Stimulated activated naive CD8-positive, alpha-beta T cell treated with anti-CD3 and anti-CD28 coated beads, Interleukin-15, Interleukin-2, amounts not matched to agents 100 U/mL and 50 U/mL, for 24 hours (primary cell): ENCODE data around the gene RMC1.
"Not testable (repeated sequence)": the region's sequence is repeated elsewhere in the genome, so short reads cannot be mapped to it uniquely, and the experiment has no call there.

ENCODE experiments used
- ATAC-seq: fragments of 150-1000 bp; cut with Tn5 transposase; one replicate; pipeline ENCODE4 v1.10.0; 2021
- DNase-seq: peaks from one replicate; pipeline ENCODE4 v3.0.0; 2021

RMC1 gene

DNA sequence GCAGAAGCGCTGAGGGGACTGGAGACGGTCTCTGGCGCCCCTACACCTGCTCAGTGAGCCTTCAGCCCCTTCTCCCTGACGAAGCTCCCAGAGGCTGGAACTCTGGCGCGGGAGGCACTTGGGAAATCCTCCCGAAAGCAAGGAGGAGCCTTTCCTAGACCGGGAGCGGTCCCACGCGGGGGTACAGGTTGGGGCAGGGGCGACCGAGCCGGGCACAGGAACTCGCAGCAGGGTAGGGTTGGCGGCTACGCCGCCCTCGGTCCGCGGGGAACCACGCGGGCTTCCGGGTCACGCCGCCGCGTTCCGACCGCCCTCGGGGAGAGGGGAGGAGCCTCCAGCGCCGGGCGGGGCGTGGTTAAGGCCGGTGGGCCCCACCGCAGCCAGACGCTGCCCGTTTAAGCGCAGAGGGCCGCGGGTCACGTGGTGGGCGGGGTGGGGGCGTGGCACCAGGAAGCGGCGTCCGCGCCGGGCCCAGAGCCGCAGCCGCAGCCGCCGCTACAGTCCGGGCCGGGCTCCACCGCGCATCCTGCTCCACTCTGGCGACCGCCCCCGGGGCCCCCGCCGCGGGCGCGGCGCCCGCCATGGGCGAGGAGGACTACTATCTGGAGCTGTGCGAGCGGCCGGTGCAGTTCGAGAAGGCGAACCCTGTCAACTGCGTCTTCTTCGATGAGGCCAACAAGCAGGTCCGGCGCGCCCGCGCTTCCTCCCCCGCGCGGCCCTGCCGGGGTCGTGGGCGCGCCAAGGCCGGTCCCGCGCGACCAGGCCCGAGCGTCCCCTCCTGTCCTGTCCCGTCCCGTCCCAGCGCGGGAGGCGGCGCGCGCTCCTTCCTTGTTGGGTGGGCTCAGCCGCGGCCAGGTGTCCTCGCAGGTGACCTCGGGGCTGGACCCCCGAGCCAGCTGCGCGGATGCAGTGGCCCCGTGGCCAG lies at the start of gene RMC1:
Gene RMC1, plus strand, starts transcription at position 474 of the 925 bp plus-strand sequence. Its CDS starts 108 bp downstream, at position 582.
- DNase-seq (peak; percentile 100), ATAC-seq (peak; percentile 95)

DNA sequence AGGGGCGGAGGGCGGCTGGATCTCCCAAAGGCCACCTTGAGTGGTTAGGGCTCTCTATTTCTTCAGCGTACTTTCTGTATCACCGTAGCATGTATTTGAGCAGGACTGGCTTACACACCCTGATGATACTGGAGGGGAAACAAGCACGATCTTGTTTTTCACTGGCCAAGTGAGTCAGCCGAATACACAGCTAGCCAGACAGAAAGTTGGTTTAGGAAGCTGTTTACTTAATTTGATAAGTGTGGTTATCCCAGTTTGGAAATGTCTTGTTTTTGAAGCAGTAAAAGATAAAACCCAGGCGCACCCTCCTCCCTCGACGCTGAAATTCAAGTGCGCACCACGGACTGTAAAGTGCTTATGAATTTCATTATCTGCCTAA lies 49.6 kb upstream of the RMC1 start:
- ATAC-seq: peak; percentile 4
- no peak for DNase-seq

GRCh38 chr18:23456835-23457234 lies 46.5 kb upstream of the RMC1 start:
- no peak for DNase-seq
- no peak for ATAC-seq

DNA sequence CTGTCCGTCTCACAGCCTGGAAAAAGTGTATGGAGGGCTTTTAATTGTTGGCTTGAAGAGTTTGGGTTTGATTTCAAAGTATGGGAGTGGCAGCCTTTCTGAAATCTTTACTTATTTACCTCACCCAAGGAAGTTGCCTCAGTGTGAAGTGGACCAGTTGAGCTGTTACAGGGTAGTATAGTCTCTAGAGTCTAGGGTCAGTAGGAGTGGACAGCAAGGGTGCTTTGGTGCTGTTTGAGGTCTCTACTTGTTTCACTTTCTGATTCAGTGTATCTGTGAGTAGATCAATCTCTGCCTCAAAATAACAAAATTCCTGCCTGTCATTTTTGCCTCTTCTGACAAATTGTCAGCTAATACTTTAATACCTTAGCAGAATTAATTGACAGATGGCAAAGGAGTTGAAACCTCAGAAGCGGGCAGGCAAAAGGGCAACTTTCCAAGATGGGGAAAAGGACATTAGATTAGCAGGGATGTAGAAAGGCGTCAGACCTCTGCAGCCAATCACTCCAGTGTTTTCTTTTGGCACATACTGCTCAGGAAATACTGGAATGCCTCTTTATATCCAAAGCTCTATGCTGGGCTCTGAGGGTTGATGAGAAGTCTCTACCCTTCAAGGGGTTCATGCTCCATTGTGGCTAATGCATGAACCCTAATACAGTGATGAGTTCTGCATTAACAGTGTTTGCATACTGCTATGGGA lies 44.3 kb upstream of the RMC1 start:
- ATAC-seq: no peak

DNA sequence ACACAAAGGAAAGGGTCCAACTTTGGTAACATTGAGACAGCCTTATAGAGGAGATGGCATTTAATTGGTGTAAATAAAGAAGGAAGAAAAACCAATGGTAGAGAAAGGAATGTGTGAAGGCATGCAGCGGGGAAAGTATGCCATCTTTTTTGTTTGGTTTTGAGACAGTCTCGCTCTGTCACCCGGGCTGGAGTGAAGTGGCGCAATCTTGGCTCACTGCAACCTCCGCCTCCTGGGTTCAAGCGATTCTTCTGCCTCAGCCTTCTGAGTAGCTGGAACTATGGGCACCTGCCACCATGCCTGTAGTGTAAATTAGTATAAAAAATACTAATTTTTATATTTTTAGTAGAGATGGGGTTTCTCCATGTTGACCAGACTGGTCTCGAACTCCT lies 43.8 kb upstream of the RMC1 start:
- ATAC-seq (no peak), DNase-seq (no peak)

More for the DNA sequence above, 44.3 kb upstream of the RMC1 start:
- DNase-seq: no peak

GRCh38 chr18:23460285-23461273 lies 42.7 kb upstream of the RMC1 start:
- DNase-seq (no peak), ATAC-seq (no peak)

DNA sequence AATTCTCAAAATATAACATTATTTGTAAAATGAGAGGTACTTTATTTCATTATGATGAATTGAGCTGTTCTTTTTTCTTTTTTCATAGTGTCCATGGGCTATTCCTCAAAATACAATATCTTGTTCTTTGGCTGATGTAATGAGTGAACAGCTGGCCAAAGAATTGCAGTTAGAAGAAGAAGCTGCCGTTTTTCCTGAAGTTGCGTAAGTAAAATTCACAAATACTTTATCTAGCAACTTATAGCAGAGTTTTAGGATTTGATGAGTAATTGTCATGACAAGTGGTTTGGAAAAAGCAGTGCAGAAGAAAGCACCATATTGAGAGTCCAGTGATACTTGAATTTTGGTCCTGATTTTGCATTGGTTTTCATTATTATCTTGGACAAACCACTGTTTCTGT lies 40.4 kb upstream of the RMC1 start:
- ATAC-seq: no peak

GRCh38 chr18:23468753-23469459 lies 34.4 kb upstream of the RMC1 start:
- ATAC-seq (no peak), DNase-seq (no peak)

More for the DNA sequence above, 40.4 kb upstream of the RMC1 start:
- DNase-seq: no peak

DNA sequence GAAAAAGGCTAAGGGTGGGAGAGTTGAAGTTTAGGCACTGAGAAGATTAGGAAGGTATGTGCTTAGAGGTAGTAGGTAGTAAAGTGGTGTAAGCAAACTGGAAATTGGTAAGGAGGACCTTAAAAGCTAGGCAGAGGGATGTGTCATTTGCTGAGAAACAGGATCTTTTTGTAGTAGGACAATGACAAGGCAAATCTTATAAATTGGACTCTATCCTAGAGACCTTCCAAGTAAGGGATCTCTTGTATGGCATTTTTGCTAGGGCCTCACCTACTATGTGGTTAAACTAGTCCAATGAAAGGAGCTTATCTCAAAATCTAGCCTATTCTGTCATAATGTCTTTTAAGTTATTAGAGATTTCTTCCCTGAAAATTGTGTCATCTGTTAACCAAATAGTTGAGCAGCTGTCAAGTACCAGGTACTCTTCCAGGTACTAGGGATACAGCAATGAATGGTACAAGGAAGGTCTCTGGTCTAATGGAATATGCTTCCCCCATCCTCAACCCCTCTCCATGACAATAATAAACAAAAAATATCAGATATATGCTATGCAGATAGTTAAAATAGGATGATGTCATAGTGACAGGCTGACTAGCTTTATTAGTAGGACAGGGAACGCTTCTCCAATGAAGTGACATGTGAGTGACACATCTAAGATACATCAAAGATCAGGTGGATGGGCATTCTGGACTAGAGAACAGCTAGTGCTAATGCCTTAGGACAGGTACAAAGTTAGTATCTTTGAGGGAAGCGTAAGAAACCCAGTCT lies 32.5 kb upstream of the RMC1 start:
- no peak for ATAC-seq

DNA sequence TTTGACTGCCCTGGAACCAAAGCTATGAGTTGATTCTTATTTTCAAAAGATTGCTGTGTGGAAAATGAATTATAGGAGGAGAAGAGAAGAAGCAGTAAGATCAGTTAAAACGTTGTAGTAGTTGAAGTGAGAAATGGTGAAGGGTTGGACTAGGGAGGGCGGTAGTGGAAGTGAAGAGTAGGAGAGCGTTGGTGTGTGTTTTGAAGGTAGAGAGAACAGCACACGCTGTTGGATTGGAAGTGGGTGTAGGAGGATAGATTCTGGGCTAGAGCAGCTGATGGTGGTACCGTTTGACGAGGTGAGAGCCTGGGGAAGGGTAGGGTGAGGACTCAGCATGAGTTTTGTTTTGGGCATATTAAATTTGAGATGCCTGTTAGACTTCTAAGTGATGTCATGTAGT lies 31.8 kb upstream of the RMC1 start:
- ATAC-seq (no peak), DNase-seq (no peak)

More for the DNA sequence above, 32.5 kb upstream of the RMC1 start:
- DNase-seq: no peak

GRCh38 chr18:23479829-23480505 lies 23.3 kb upstream of the RMC1 start:
- ATAC-seq (no peak), DNase-seq (no peak)

DNA sequence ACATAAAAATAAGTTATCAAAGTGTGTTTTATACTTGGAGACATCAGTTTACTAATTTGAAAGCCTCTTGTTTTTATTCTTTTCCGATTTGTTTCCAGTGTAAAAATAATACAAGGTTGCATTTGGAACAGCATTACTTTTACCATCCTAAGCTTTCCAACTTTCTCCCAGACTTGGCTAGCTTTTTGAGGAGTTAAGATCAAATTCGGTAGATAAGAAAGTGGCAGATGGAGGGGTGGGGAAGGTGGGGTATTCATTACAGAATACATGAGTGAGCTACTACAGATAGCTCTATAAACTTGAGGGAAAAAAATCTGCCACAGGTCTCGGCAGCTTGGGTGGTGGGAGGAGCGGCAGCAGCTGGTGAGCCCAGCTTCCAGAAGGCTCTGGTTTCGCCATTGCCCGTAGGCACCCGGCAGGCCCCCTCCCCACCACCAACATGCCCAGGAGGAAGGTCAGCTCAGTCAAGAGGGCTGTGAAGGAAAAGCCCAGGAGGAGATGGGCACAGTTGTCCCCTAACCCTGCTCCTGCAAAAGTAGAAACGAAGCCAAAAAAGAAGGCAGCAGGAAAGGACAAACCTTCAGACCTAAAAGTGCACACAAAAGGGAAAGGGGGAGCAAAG lies 18.6 kb upstream of the RMC1 start:
- DNase-seq: no peak
- ATAC-seq: no peak

DNA sequence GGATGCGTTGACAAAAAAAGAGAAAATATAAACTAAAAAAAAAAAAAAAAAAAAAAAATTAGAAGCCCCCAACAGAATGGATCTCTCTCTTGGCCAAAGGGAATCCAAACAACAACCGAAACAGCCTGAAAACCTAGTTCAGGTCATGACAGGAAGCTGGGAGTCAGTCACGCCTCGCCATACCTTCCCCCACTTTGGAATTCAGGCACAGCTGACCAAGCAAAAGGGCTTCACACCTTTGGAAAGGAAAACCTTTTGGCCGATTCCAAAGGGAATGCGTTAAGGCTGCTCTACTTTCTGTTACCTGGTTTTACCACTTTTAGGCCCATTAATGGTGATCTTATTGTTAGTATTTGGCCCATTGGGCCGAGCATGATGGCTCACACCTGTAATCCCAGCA lies 17.9 kb upstream of the RMC1 start:
- DNase-seq (no peak), ATAC-seq (no peak)

DNA sequence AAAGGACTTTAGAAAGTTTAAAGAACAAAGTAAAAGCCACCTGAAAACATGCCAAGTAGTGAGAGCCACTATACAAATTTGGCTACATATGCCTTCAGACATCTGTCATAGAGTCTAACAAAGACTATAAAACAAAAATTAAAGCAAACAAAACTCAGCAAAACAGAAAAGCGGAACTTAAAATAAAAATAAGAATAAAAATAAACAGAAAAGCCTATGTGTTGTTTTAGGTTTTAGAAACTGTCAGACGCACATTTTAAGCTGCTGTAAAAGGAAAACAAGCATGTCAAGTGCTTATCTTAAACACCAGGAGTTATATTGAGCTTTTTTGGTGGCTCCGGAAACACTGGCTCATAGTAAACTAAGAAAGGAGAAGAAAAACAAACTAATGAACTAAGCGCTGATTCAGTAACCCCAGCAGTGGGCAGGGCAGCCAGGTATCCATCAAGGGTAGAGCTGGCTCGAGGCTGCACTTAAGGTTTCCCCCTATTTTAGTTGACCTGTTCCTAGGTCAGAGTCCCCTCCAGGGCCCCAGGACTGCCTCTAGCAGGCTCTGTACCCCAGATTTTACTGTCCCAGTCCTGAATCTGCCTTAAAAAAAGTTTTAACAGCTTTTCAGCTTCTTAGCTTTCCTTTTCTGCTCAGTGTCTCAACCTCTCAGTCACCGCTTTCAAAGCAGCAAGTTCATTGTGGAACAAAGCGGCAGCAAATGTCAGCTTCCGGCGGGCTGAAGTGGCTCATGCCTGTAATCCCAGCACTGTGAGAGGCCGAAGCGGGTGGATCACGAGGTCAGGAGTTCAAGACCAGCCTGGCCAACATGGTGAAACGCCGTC lies 15.4 kb upstream of the RMC1 start:
- peak; percentile 44 for DNase-seq
- peak; percentile 76 for ATAC-seq

DNA sequence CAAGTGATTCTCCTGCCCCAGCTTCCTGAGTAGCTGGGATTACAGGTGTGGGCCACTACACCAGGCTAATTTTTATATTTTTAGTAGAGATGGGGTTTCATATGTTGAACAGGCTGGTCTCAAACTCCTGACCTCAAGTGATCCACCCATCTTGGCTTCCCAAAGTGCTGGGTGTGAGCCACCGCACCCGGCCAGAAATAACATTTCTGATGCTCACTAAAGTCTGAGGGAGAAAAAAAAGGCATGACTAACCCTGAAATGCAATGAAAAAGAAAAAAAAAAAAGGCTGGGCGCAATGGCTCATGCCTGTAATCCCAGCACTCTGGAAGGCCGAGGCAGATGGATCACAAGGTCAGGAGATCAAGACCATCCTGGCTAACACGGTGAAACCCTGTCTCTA lies 13.7 kb upstream of the RMC1 start:
- ATAC-seq, DNase-seq: not testable (repeated sequence)

DNA sequence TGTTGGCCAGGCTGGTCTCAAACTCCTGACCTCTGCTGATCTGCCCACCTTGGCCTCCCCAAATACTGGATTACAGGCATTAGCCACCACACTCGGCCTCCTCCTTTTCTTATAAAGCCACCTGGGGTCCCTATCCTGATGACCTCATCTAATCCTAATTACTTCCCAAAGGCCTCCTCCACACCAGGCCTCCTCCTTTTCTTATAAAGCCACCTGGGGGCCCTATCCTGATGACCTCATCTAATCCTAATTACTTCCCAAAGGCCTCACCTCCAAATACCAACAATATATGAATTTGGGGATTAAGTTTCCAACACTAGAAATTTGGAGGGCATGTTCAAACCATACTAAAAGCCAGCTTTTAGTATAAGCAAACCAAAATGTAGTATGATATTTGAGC lies 9.7 kb upstream of the RMC1 start:
- no peak for DNase-seq
- no peak for ATAC-seq

GRCh38 chr18:23494992-23495391 lies 8.3 kb upstream of the RMC1 start:
- DNase-seq: no peak
- no peak for ATAC-seq

GRCh38 chr18:23495723-23496440 lies 7.4 kb upstream of the RMC1 start:
- ATAC-seq (no peak), DNase-seq (no peak)
